ENCODE measurements around the gene RPH3AL. TPM values are rescaled to one million over a fixed set of nuclear protein-coding genes. Genes with fewer than 3 reads are reported as not detected.

Gene RPH3AL
- total and polyA plus RNA-seq, 4 donors = 1.6 to 18.1 (median 8.0) TPM

DNA sequence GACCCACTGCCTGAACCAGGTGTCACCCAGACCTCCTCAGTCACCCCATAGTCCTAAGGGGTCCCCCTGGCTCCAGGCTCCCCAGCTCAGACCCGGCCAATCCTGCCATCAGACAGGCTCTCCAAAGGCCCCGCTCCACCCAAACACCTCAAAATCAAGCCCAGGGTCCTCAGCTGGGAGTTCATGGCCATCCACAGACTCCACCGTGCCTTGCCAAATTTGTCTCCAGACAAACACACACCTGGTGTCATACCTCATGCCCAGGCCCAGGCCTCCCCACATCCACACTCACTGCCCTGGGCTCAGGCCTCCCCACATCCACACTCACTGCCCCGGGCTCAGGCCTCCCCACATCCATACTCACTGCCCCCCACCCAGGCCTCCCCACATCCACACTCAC, 12.5 kb downstream of the RPH3AL start:
- no peak for ATAC-seq (ENCODE audit: low FRiP score)
- DNase-seq = peak in 1 of 2 donors; percentile 56

DNA sequence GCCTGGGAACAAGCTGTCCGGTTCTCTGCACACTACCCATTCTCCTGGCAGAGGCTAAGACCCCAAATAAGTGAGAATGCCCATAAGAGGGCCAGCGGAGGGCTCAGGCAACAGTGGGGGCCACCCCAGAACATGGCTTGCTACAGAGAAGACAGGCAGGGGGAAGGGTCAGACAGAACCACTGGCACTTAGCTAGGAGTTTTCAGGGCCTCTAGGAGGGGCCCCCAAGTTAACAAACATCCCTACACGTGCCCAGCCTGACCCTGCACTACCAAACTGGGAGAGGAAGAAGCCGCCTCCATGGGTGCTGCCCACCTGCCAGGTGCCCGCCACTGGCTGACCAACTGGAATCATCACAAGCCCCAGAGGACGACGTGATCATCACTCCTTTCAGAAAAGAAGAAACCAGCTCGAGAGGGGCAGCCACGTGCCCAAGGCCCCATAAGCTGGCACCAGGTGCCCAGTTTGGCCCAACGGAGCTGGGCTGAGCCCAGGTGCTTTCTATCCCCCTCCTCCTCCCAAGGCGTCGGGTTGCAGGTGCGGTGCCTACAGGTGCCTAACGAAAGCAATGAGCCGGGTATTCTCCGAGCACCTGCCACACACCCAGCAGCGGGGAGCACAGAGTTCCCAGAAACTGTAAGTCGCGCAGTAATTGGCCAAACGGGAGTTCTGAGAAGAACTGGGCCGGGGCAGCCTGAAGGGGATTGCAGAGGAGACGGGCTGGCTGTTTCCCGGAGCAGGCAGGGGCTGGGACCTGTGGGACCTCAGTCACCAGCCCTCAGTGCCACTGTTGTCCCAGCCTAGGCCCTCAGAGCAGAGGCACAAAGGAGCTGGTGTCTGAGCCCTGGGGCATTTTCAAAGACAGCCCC, 13.2 kb downstream of the RPH3AL start:
- Histone ChIP-seq H3K4me3 (ENCODE audit: low read length in 2 of 2) (no peak overlapping the region), H3K9me3 (ENCODE audit: control insufficient read depth, low read length) (no peaks in the 10 kb centered on the region), H3K27me3 (ENCODE audit: control insufficient read depth in 1 of 2, insufficient read depth in 2 of 2, low read length in 1 of 2) (no peaks in the 10 kb centered on the region), H3K36me3 (ENCODE audit: control insufficient read depth in 1 of 2, insufficient read depth in 2 of 2, low read length in 1 of 2) (no peaks in the 10 kb centered on the region), H3K4me1 (ENCODE audit: control insufficient read depth in 1 of 2, insufficient read depth in 2 of 2, low read length in 2 of 2) (no peaks in the 10 kb centered on the region), H3K27ac (ENCODE audit: low read depth in 1 of 2, low read length in 2 of 2) (no peak overlapping the region)
- ATAC-seq (ENCODE audit: low FRiP score) (no peak), DNase-seq (peak; percentile 28 to 68)
- WGBS, 2 donors = 94 to 95% methylated on average over 21 to 23 of the region's 23 CpGs
- intact Hi-C loops (cut with DNase I) = no loop called here

More for the DNA sequence above, 12.5 kb downstream of the RPH3AL start:
- H3K27ac ChIP-seq (ENCODE audit: low read depth in 1 of 2, low read length in 2 of 2) = no peak overlapping the region
- H3K4me3 ChIP-seq (ENCODE audit: low read length in 2 of 2) = no peak overlapping the region
- WGBS, 2 donors = 95 to 97% methylated on average over 4 of the region's 4 CpGs
- intact Hi-C loops (cut with DNase I) = no loop called here
- H3K9me3 ChIP-seq (ENCODE audit: control insufficient read depth, low read length) = no peaks in the 10 kb centered on the region
- no peaks in the 10 kb centered on the region for H3K36me3 ChIP-seq (ENCODE audit: control insufficient read depth in 1 of 2, insufficient read depth in 2 of 2, low read length in 1 of 2)
- no peaks in the 10 kb centered on the region for H3K4me1 ChIP-seq (ENCODE audit: control insufficient read depth in 1 of 2, insufficient read depth in 2 of 2, low read length in 2 of 2)
- no peaks in the 10 kb centered on the region for H3K27me3 ChIP-seq (ENCODE audit: control insufficient read depth in 1 of 2, insufficient read depth in 2 of 2, low read length in 1 of 2)

DNA sequence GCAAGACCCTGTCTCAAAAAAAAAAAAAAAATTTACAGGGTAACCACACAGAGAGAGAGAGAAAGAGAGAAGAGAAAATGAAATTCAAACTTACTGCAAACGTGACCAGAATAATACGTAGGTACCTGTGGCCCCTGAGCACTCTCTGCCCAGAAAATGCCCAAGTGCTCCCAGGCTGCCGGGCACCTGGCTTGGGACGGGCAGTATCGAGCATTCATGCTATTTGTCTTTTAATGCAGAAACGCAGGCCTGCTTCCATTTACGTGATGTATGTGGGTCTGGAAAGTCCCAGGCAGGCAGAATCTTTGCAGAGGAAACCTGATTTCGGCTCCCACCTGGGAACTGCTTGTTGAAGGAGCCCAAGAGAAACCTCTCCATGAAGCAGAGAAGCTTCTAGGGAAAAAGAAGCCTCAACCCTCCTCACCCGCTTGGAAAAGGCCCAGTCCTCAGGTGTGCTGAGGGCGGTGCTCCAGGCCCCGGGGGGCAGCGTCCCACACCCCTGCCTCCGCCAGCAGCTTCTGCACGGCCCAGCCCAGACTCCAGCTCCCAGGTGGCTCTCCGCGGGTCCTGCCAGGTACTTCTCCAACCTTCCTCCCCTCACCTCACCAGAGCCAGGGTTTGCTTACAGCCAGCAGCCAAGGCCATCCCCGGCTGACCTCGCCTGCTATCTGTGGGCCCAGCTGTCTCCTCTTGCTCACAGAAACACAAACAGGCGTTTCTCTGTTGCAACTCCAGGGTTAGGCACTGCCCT, 14.0 kb downstream of the RPH3AL start:
- ATAC-seq (ENCODE audit: low FRiP score) (no peak), DNase-seq (peak; percentile 24 to 72)
- 91 to 94% methylated on average over 18 to 19 of the region's 19 CpGs for WGBS, 2 donors
- Histone ChIP-seq H3K4me3 (ENCODE audit: low read length in 2 of 2) (no peak overlapping the region), H3K4me1 (ENCODE audit: control insufficient read depth in 1 of 2, insufficient read depth in 2 of 2, low read length in 2 of 2) (no peaks in the 10 kb centered on the region), H3K27ac (ENCODE audit: low read depth in 1 of 2, low read length in 2 of 2) (no peak overlapping the region), H3K27me3 (ENCODE audit: control insufficient read depth in 1 of 2, insufficient read depth in 2 of 2, low read length in 1 of 2) (no peaks in the 10 kb centered on the region), H3K9me3 (ENCODE audit: control insufficient read depth, low read length) (no peaks in the 10 kb centered on the region), H3K36me3 (ENCODE audit: control insufficient read depth in 1 of 2, insufficient read depth in 2 of 2, low read length in 1 of 2) (no peaks in the 10 kb centered on the region)
- intact Hi-C loops (cut with DNase I) = no loop called here

DNA sequence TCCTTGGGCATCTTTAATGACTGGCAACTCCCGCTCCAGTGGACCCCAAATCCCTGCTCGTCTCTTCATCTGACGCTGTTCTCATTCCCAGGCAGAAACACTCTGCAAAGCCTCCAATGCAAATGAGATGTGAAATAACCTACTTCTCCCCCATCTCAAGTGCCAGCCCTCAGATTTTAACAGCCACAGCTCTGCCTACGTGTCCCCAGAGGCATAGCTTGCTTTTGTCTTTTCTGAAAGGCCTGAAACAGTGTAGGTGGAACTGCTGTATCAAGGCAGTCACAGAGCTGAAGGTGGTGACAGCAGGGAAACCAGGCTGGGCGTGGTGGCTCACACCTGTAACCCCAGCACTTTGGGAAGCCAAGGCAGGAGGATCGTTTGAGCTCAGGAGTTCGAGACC, 14.7 kb downstream of the RPH3AL start:
- H3K9me3 ChIP-seq (ENCODE audit: control insufficient read depth, low read length) = no peaks in the 10 kb centered on the region
- no peak overlapping the region for H3K4me3 ChIP-seq (ENCODE audit: low read length in 2 of 2)
- H3K27ac ChIP-seq (ENCODE audit: low read depth in 1 of 2, low read length in 2 of 2) = no peak overlapping the region
- no peaks in the 10 kb centered on the region for H3K4me1 ChIP-seq (ENCODE audit: control insufficient read depth in 1 of 2, insufficient read depth in 2 of 2, low read length in 2 of 2)
- no peak for ATAC-seq (ENCODE audit: low FRiP score)
- peak; percentile 21 to 32 for DNase-seq
- intact Hi-C loops (cut with DNase I) = no loop called here
- no peaks in the 10 kb centered on the region for H3K36me3 ChIP-seq (ENCODE audit: control insufficient read depth in 1 of 2, insufficient read depth in 2 of 2, low read length in 1 of 2)
- H3K27me3 ChIP-seq (ENCODE audit: control insufficient read depth in 1 of 2, insufficient read depth in 2 of 2, low read length in 1 of 2) = no peaks in the 10 kb centered on the region
- WGBS, 2 donors = 92 to 93% methylated on average over 7 of the region's 7 CpGs

DNA sequence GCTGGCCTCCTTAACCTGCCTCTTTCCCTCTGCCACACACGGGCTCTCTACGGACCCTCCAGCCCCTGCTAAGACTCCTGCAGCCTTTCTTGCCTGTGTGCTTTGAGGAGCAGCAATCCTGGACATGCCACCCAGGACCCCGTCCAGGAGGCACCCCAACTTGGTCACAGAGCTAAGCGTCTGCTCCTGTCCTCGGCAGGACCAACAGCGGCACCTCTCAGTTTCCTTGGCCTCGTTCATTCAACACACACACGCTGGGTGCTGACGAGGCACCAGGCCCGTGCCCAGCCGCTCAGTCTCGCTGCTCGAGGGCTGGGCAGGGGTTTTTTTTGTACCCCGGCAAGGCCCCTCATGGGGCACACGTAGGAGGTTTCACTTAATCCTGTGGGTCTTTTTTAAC, 15.2 kb downstream of the RPH3AL start:
- no peak overlapping the region for H3K27ac ChIP-seq (ENCODE audit: low read depth in 1 of 2, low read length in 2 of 2)
- no peaks in the 10 kb centered on the region for H3K27me3 ChIP-seq (ENCODE audit: control insufficient read depth in 1 of 2, insufficient read depth in 2 of 2, low read length in 1 of 2)
- H3K9me3 ChIP-seq (ENCODE audit: control insufficient read depth, low read length) = no peaks in the 10 kb centered on the region
- H3K36me3 ChIP-seq (ENCODE audit: control insufficient read depth in 1 of 2, insufficient read depth in 2 of 2, low read length in 1 of 2) = no peaks in the 10 kb centered on the region
- H3K4me1 ChIP-seq (ENCODE audit: control insufficient read depth in 1 of 2, insufficient read depth in 2 of 2, low read length in 2 of 2) = no peaks in the 10 kb centered on the region
- intact Hi-C loops (cut with DNase I) = no loop called here
- DNase-seq (peak; percentile 36 to 58), ATAC-seq (ENCODE audit: low FRiP score) (no peak)
- no peak overlapping the region for H3K4me3 ChIP-seq (ENCODE audit: low read length in 2 of 2)
- 87 to 94% methylated on average over 15 of the region's 15 CpGs for WGBS, 2 donors

DNA sequence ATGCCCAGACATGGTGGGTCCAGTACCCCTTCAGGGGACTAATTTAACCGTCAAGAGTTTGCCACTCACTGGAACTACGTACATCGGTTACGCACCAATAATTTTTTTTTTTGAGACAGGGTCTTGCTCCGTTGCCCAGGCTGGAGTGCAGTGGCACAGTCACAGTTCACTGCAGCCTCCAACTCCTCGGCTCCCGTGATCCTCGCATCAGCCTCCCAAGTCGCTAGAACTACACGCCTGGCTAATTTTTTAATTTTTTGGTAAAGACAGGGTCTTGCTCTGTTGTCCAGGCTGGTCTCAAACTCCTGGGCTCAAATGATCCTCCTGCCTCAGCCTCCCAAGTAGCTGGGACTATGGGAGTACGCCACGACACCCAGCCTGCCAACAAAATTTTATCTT, 15.6 kb downstream of the RPH3AL start:
- Histone ChIP-seq H3K9me3 (ENCODE audit: control insufficient read depth, low read length) (no peaks in the 10 kb centered on the region), H3K36me3 (ENCODE audit: control insufficient read depth in 1 of 2, insufficient read depth in 2 of 2, low read length in 1 of 2) (no peaks in the 10 kb centered on the region), H3K4me3 (ENCODE audit: low read length in 2 of 2) (no peak overlapping the region), H3K27ac (ENCODE audit: low read depth in 1 of 2, low read length in 2 of 2) (no peak overlapping the region), H3K4me1 (ENCODE audit: control insufficient read depth in 1 of 2, insufficient read depth in 2 of 2, low read length in 2 of 2) (no peaks in the 10 kb centered on the region), H3K27me3 (ENCODE audit: control insufficient read depth in 1 of 2, insufficient read depth in 2 of 2, low read length in 1 of 2) (no peaks in the 10 kb centered on the region)
- WGBS, 2 donors = 94 to 97% methylated on average over 12 of the region's 12 CpGs
- ATAC-seq (ENCODE audit: low FRiP score) (no peak), DNase-seq (no peak)
- intact Hi-C loops (cut with DNase I) = no loop called here

DNA sequence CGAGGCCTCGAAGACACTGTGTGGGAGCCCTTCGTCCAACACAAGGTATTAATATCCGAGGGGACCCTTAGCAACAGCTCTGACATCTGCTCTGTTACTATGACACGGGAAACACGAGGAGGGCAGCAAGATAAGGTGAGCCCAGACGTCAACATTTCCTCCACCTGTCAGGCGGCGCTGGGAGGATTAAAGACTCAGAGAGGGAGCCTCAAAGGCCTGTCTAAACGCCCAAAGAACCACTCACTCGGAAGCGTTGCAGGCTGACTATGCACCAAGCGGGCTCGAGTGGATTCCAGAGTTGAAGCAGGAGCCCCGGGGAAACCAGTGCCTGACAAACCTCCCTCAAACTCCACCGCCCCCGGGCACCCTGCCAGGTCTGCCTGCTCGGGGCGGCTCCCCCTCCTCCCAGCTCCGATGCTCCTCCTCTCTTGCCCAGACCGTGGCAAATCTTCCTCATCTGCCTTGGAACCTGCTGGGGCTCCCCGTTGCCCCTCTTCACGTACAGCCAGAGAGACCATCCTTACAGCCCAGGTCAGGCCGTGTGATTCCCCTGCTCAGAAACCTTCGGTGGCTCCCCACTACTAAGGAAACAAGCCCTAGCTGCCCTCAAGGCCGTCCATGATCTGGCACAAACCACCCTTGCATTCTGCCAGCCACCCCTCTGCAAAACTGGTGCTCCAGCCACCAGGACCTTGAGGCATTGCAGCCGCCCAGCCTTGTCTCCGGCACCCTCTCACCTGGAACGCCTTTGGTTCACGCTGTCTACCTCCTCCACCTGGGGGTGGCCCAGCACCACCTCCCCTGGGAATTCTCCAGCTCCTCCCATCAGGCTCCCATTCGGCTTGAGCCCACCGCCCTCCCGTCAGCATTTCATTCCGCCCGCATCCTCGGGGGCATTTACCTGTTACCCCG, 16.2 kb downstream of the RPH3AL start:
- WGBS, 2 donors = 50 to 58% methylated on average over 31 to 37 of the region's 37 CpGs
- Histone ChIP-seq H3K36me3 (ENCODE audit: control insufficient read depth in 1 of 2, insufficient read depth in 2 of 2, low read length in 1 of 2) (no peaks in the 10 kb centered on the region), H3K4me1 (ENCODE audit: control insufficient read depth in 1 of 2, insufficient read depth in 2 of 2, low read length in 2 of 2) (no peaks in the 10 kb centered on the region), H3K9me3 (ENCODE audit: control insufficient read depth, low read length) (no peaks in the 10 kb centered on the region), H3K27ac (ENCODE audit: low read depth in 1 of 2, low read length in 2 of 2) (no peak overlapping the region), H3K27me3 (ENCODE audit: control insufficient read depth in 1 of 2, insufficient read depth in 2 of 2, low read length in 1 of 2) (no peaks in the 10 kb centered on the region), H3K4me3 (ENCODE audit: low read length in 2 of 2) (no peak overlapping the region)
- ATAC-seq (ENCODE audit: low FRiP score) (no peak), DNase-seq (peak; percentile 74 to 86)
- intact Hi-C loops (cut with DNase I) = no loop called here

DNA sequence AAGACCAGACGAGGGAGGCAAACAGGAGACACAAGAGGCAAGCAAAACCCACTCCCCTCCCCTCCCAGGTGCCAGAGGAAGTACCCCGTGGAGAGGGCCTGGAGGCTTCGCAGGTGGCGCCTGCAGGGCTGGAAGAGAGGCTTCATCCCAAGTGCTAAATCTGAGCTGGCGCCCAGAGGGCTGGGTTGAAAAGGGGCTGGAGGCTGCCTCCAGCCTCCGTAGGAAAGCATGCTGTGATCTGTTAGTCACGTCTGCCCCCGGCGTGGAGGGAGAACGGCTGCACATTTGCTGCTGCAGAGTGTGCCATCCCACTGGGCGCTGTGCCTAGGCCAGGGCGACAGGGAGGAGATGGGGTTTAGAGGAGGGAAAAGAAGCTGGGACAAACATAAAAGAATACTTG, 16.9 kb downstream of the RPH3AL start:
- H3K9me3 ChIP-seq (ENCODE audit: control insufficient read depth, low read length) = no peaks in the 10 kb centered on the region
- peak; percentile 20 to 63 for DNase-seq
- H3K27me3 ChIP-seq (ENCODE audit: control insufficient read depth in 1 of 2, insufficient read depth in 2 of 2, low read length in 1 of 2) = no peaks in the 10 kb centered on the region
- H3K27ac ChIP-seq (ENCODE audit: low read depth in 1 of 2, low read length in 2 of 2) = no peak overlapping the region
- 53 to 54% methylated on average over 11 to 12 of the region's 12 CpGs for WGBS, 2 donors
- no peaks in the 10 kb centered on the region for H3K4me1 ChIP-seq (ENCODE audit: control insufficient read depth in 1 of 2, insufficient read depth in 2 of 2, low read length in 2 of 2)
- H3K4me3 ChIP-seq (ENCODE audit: low read length in 2 of 2) = no peak overlapping the region
- ATAC-seq (ENCODE audit: low FRiP score) = no peak
- intact Hi-C loops (cut with DNase I) = no loop called here
- no peaks in the 10 kb centered on the region for H3K36me3 ChIP-seq (ENCODE audit: control insufficient read depth in 1 of 2, insufficient read depth in 2 of 2, low read length in 1 of 2)

All from aorta (tissue), 5 donors.